A673 (cell line): ENCODE data around the gene SPINK2. TPM values are rescaled to one million over a fixed set of nuclear protein-coding genes. Genes with fewer than 3 reads are reported as not detected.

Experiments used
- BruUV-seq: library from RNA; stranded (reverse); fragments of 400-500 nt; replicated peaks from 2 replicates; lab custom pipeline; 2021; lab: Mats Ljungman, UMichigan
- CTCF ChIA-PET: fragments of 300-600 bp; sonication (Branson Sonifier 250); formaldehyde crosslinking; loops from one replicate; lab custom pipeline; 2022; ENCODE audit warnings: antibody characterized with exemption; lab: Charles Lee
- POLR2A ChIA-PET: fragments of 300-600 bp; sonication (Branson Sonifier 250); formaldehyde crosslinking; loops from one replicate; lab custom pipeline; 2022; ENCODE audit warnings: antibody characterized with exemption; ENCODE audit not compliant: low non-redundant PET; lab: Charles Lee
- DNase-seq: peaks from one replicate; pipeline ENCODE4 v3.0.0-alpha.2; 2015; ENCODE audit warnings: low spot score
- H3K27ac ChIP-seq: fragments of 200-600 bp; sonication (generic); 2 replicates; pipeline ENCODE4 v1.5.1; 2016; ENCODE audit warnings: mixed run types, low read depth, mild to moderate bottlenecking, mixed read lengths, antibody characterized with exemption, low read length; ENCODE audit not compliant: poor library complexity, severe bottlenecking
- H3K27me3 ChIP-seq: fragments of 200-600 bp; sonication (generic); replicated peaks from 2 replicates; pipeline ENCODE4 v1.6.1; 2017; ENCODE audit warnings: mixed run types, low read depth, mild to moderate bottlenecking, mixed read lengths, antibody characterized with exemption, low read length; ENCODE audit not compliant: insufficient read depth, poor library complexity
- H3K36me3 ChIP-seq: fragments of 200-600 bp; sonication (generic); 2 replicates; pipeline ENCODE4 v1.6.1; 2016; ENCODE audit warnings: mixed run types, mild to moderate bottlenecking, mixed read lengths, antibody characterized with exemption, low read length; ENCODE audit not compliant: insufficient read depth, poor library complexity, severe bottlenecking
- H3K4me1 ChIP-seq: fragments of 200-600 bp; sonication (generic); 2 replicates; pipeline ENCODE4 v1.6.1; 2017; ENCODE audit warnings: mixed run types, mild to moderate bottlenecking, mixed read lengths, antibody characterized with exemption, low read length; ENCODE audit not compliant: insufficient read depth, poor library complexity, severe bottlenecking
- H3K4me3 ChIP-seq: fragments of 200-600 bp; sonication (generic); 2 replicates; pipeline ENCODE4 v1.5.1; 2016; ENCODE audit warnings: low read depth, mixed run types, mild to moderate bottlenecking, mixed read lengths, low read length; ENCODE audit not compliant: poor library complexity, severe bottlenecking
- H3K9me3 ChIP-seq: fragments of 200-600 bp; sonication (generic); 2 replicates; pipeline ENCODE4 v1.6.1; 2016; ENCODE audit warnings: mixed run types, low read depth, mild to moderate bottlenecking, mixed read lengths, antibody characterized with exemption, low read length; ENCODE audit not compliant: poor library complexity, severe bottlenecking
- EZH2 ChIP-seq: fragments of 200-600 bp; sonication (generic); IDR thresholded peaks from 2 replicates; pipeline ENCODE4 v1.6.1; 2017; ENCODE audit warnings: borderline replicate concordance, low read depth, mild to moderate bottlenecking, mixed read lengths, antibody characterized with exemption, low read length; ENCODE audit not compliant: poor library complexity, severe bottlenecking
- intact Hi-C: fragments of 100-400 bp; cut with micrococcal nuclease; formaldehyde crosslinking; loops from one replicate; pipeline ENCODE4 v1.10.0; 2022; ENCODE audit not compliant: unreplicated experiment
- total RNA-seq: library from RNA; stranded (reverse); gene quantifications from 2 replicates; pipeline ENCODE4 v1.2.3, GENCODE V29; 2021
- TF ChIP-seq, protein P1 (sequence below): fragments of 300-800, 200-600 bp; sonication (generic); conservative IDR thresholded peaks from 2 replicates; pipeline ENCODE4 v1.5.1; 2017; ENCODE audit warnings: low read depth, mild to moderate bottlenecking, antibody characterized with exemption, low read length, moderate library complexity, mixed read lengths

The SPINK2 gene
- total RNA-seq, 1 experiment from 2014 or later, result not detected

DNA sequence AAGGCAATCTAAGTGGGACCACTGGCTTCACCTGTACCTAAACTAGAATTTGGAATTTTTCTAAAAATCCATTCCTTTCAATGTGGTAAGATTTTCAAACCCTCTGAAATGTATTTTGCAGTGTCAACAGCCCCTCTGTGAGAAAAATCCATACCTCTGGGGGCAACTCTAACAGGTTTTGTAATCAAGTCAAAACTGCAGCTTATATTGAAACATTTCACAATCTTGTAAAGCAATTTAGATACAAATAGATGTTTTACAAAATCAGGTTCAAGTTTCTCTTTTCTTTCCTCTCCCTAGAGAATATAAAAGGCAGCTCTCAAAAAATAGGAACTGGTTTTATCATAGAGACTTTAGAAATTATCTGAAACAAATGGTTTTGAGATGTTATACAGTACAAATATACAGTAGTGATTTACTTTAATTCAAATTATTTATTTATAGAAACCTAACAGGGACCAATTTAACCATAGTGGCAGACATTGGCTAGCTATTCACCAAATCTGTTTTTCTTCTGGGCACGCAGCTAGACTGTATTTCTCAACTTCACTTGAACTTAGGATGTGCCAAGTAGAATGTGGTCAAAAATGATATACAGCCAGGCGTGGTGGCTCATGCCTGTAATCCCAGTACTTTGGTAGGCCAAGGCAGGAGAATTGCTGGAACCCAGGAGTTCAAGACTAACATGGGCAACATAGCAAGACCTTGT, 36.3 kb upstream of the SPINK2 start:
- no peak for TF ChIP-seq EZH2
- TF ChIP-seq, protein P1, sequence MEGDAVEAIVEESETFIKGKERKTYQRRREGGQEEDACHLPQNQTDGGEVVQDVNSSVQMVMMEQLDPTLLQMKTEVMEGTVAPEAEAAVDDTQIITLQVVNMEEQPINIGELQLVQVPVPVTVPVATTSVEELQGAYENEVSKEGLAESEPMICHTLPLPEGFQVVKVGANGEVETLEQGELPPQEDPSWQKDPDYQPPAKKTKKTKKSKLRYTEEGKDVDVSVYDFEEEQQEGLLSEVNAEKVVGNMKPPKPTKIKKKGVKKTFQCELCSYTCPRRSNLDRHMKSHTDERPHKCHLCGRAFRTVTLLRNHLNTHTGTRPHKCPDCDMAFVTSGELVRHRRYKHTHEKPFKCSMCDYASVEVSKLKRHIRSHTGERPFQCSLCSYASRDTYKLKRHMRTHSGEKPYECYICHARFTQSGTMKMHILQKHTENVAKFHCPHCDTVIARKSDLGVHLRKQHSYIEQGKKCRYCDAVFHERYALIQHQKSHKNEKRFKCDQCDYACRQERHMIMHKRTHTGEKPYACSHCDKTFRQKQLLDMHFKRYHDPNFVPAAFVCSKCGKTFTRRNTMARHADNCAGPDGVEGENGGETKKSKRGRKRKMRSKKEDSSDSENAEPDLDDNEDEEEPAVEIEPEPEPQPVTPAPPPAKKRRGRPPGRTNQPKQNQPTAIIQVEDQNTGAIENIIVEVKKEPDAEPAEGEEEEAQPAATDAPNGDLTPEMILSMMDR, result no peak
- no TSS peak for BruUV-seq

DNA sequence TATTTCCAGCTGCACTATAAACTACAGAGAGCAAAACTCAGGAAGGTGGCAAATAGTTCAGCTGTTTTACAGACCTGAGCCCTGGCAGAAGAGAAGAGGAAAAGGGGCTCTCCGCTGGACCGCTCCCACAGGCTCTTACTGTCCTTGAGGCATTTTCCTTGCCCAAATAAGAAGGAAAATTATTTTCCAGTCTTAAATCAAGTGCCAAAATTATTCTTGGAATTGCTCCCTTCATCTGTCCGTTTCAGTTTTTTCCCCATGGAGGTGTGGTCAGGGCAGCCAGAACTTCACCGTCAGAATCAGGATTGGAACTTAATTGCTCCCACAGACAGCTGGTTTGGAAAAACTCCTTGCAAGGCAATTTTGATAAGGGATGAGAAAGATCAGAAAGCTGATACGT, 35.2 kb upstream of the SPINK2 start:
- POLR2A ChIA-PET, result no interaction called here
- Histone ChIP-seq H3K9me3 (no peaks in the 10 kb centered on the region), H3K27ac (no peak overlapping the region), H3K4me3 (no peak overlapping the region), H3K4me1 (no peaks in the 10 kb centered on the region), H3K36me3 (no peaks in the 10 kb centered on the region), H3K27me3 (no peaks in the 10 kb centered on the region)
- TF ChIP-seq EZH2, result no peak
- TF ChIP-seq, protein P1, result no peak
- CTCF ChIA-PET, result no interaction called here
- no TSS peak for BruUV-seq
- intact Hi-C loops, result no loop called here
- no peak for DNase-seq

More for the DNA sequence above, 36.3 kb upstream of the SPINK2 start:
- ChIA-PET POLR2A (no interaction called here), CTCF (no interaction called here)
- Histone ChIP-seq H3K9me3 (no peaks in the 10 kb centered on the region), H3K4me1 (no peaks in the 10 kb centered on the region), H3K27me3 (no peaks in the 10 kb centered on the region), H3K4me3 (no peak overlapping the region), H3K27ac (no peak overlapping the region), H3K36me3 (no peaks in the 10 kb centered on the region)
- intact Hi-C loops, result no loop called here
- DNase-seq, result no peak

DNA sequence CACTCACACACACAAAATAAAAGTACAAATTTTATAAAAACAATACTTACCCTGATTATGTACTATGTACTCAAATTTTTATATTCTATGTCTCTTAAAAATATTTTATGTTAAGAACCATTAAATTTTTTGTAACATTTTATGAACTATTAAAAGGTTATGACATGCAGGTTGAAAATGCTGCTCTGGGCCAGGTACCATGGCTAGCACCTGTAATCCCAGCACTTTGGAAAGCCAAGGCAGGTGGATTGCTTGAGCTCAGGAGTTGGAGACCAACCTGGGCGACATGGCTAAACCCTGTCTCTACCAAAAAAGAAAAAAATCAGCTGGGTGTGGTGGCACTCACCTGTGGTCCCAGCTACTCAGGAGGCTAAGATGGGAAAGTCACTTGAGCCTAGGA, 29.4 kb upstream of the SPINK2 start:
- TF ChIP-seq, protein P1, result no peak
- TF ChIP-seq EZH2, result no peak
- intact Hi-C loops, result no loop called here
- no peak overlapping the region for H3K27ac ChIP-seq
- H3K36me3 ChIP-seq, result no peaks in the 10 kb centered on the region
- no peaks in the 10 kb centered on the region for H3K4me1 ChIP-seq
- no peak for DNase-seq
- POLR2A ChIA-PET, result no interaction called here
- H3K9me3 ChIP-seq, result no peaks in the 10 kb centered on the region
- CTCF ChIA-PET, result interaction anchor here (0.8 kb wide), 1 partner anchor 17 kb away, joined by 3 read pairs; no protein-coding TSS in a partner anchor
- no TSS peak for BruUV-seq
- no peak overlapping the region for H3K4me3 ChIP-seq
- H3K27me3 ChIP-seq, result no peaks in the 10 kb centered on the region
